Measurements from ENCODE around the gene ZNF292.

ZNF292 gene

GRCh38 chr6:87165185-87165584 is 9.8 kb downstream of the ZNF292 start:
- TF ChIP-seq, protein P1, sequence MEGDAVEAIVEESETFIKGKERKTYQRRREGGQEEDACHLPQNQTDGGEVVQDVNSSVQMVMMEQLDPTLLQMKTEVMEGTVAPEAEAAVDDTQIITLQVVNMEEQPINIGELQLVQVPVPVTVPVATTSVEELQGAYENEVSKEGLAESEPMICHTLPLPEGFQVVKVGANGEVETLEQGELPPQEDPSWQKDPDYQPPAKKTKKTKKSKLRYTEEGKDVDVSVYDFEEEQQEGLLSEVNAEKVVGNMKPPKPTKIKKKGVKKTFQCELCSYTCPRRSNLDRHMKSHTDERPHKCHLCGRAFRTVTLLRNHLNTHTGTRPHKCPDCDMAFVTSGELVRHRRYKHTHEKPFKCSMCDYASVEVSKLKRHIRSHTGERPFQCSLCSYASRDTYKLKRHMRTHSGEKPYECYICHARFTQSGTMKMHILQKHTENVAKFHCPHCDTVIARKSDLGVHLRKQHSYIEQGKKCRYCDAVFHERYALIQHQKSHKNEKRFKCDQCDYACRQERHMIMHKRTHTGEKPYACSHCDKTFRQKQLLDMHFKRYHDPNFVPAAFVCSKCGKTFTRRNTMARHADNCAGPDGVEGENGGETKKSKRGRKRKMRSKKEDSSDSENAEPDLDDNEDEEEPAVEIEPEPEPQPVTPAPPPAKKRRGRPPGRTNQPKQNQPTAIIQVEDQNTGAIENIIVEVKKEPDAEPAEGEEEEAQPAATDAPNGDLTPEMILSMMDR (IDR thresholded peaks at IDR 0.05) = no peak

DNA sequence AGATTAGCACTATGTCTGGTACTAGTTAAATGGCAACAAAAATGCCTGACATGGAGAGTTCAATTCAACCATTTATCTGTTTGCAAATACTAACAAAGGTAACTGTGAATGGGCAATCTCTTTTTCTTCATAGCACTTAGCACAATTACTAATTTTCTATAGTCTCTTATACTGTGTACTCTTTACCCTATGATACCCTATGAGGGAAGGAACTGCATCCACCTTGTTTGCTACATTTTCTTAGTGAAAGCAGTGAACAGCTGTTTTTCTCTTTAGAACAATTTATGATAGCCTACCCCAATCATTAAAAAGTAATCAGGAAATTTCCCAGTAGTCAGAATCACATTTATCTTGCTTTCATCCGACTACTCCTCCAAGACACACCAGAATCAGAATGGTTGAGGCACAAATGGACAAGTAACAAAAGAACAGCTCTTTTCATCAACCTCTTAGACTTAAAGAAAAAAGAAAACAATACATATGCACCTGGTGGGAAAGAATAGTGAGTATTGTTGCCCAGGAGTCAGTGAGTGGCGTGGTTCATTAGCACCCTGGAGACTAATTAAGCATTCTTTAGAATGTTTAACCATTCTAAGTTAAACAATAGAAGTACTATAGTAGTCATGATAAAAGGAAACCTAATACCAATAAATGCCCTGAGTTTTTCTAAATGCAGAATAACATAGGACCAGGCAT is 16.7 kb downstream of the ZNF292 start:
- TF ChIP-seq, protein P1 (IDR thresholded peaks at IDR 0.05) = no peak

GRCh38 chr6:87174078-87174579 is 18.8 kb downstream of the ZNF292 start:
- TF ChIP-seq, protein P1 (IDR thresholded peaks at IDR 0.05) = no peak

DNA sequence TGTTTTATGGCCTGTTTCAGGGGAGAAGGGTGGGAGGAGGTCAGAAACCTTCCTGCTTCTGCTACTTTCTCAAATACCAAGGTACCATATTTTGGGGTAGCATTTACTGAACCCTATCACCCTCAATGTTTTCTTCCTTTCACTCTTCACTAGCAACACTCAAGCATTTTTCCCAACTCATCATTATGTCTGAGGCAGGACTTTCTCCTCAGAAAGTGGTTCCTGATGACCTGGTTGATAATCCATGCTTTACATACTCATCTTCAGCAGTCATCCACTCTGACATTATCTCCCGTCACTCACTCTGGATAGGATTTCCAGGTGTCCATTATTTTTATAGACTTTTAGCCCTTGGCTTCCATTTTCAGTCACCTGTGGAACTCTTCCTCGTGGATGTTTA is 21.1 kb downstream of the ZNF292 start:
- TF ChIP-seq, protein P1 (IDR thresholded peaks at IDR 0.05) = no peak

DNA sequence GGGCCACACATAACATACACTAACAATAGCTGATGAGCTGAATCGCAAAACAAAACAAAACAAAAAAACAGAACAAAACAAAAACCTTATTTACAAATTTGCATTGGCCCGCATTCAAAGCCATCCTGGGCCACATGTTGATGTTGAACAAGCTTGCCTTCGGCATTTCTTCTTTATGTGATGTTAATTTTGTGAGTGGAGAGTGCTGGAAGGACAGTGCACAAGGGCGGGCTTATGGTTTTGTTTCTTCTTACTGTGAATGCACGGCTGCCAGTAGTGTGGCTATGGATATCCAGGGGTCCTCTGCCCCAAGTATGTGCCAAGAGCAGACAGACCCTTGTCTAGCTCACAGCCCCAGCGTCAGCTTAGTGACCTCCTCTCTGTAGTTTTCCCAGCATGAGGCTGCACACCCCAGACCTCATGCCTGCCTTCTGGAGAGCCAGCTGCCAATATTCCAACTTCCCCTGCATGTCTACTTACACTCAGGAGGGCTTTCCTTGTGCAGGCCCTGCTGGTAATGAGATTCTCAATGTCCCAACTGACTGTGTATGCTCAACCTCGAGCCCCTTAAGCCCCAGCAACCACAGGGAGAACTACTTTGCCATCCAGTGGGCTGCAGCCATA is 24.9 kb downstream of the ZNF292 start:
- TF ChIP-seq, protein P1 (IDR thresholded peaks at IDR 0.05) = no peak

- TF ChIP-seq, protein P1 (IDR thresholded peaks at IDR 0.05) = no peak
These were observed 26.5 kb downstream of the ZNF292 start for GRCh38 chr6:87181903-87182302.

DNA sequence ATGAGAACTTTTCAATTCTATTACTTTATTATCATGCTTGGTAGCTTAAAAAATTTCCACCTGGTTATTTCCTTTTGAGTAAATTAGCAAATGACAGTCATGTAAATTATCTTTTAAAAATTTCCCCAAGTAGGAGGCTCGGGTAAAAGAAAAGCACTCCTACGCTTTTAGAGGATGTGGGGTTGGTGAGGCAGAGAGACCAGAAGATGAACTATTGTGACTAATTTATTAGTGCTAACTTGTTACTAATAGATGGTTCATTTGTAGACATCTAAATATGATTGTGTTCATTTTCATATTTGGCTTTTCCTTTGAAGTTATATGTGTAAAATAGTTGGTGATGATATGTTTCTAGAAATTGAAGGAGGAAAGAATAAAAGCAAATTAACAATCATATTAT is 27.0 kb downstream of the ZNF292 start:
- TF ChIP-seq, protein P1 (IDR thresholded peaks at IDR 0.05) = no peak
